Liver (tissue), 9 donors: ENCODE data around the gene CDC5L. TPM values are rescaled to one million over a fixed set of nuclear protein-coding genes. Genes with fewer than 3 reads are reported as not detected.

Source experiments
- DNase-seq: peaks from one replicate; pipeline ENCODE4 v3.0.0-alpha.2; 2017; ENCODE audit warnings: low spot score
- H3K27ac ChIP-seq, 2 donors: one replicate each; pipeline ENCODE4 v1.7.0; 2013; ENCODE audit warnings: inconsistent platforms in 2 of 2, low read length in 2 of 2, control low read depth in 1 of 2, low read depth in 1 of 2, mild to moderate bottlenecking in 1 of 2
- H3K27me3 ChIP-seq, 4 donors: one replicate each; pipeline versions ENCODE4 v1.6.1 to v1.7.0; 2013; ENCODE audit warnings: low read length in 3 of 4, inconsistent platforms in 1 of 4, mild to moderate bottlenecking in 1 of 4, moderate library complexity in 1 of 4; ENCODE audit not compliant: control insufficient read depth in 4 of 4, insufficient read depth in 4 of 4
- H3K36me3 ChIP-seq, 4 donors: one replicate each; pipeline versions ENCODE4 v1.6.1 to v1.7.0; 2013; ENCODE audit warnings: low read length in 3 of 4, mild to moderate bottlenecking in 3 of 4, low read depth in 1 of 4, moderate library complexity in 1 of 4; ENCODE audit not compliant: control insufficient read depth in 4 of 4, insufficient read depth in 3 of 4
- H3K4me1 ChIP-seq, 4 donors: one replicate each; pipeline versions ENCODE4 v1.6.1 to v1.7.0; 2013; ENCODE audit warnings: low read length in 3 of 4, mild to moderate bottlenecking in 3 of 4, moderate library complexity in 1 of 4; ENCODE audit not compliant: control insufficient read depth in 4 of 4, insufficient read depth in 4 of 4
- H3K4me3 ChIP-seq, 3 donors: one replicate each; pipeline versions ENCODE4 v1.6.1 to v1.7.0; 2013; ENCODE audit warnings: low read length in 3 of 3, control low read depth in 1 of 3, low read depth in 1 of 3, mild to moderate bottlenecking in 1 of 3
- H3K9ac ChIP-seq, 2 donors: one replicate each; pipeline ENCODE4 v1.7.0; 2013; ENCODE audit warnings: low read length in 2 of 2, mild to moderate bottlenecking in 2 of 2, moderate library complexity in 2 of 2, control low read depth in 1 of 2, low read depth in 1 of 2
- H3K9me3 ChIP-seq, 4 donors: one replicate each; pipeline versions ENCODE4 v1.6.1 to v1.7.0; 2013; ENCODE audit warnings: low read length in 3 of 4; ENCODE audit not compliant: control insufficient read depth in 4 of 4
- ATF3 ChIP-seq: IDR thresholded peaks from 2 replicates; pipeline ENCODE4 v1.6.1; 2016; ENCODE audit warnings: antibody characterized with exemption
- CTCF ChIP-seq: fragments of 150-350 bp; IDR thresholded peaks from 2 replicates; pipeline ENCODE4 v1.5.1; 2017; ENCODE audit warnings: improper control_type of control experiment, low read depth, low read length; ENCODE audit not compliant: missing input control
- EGR1 ChIP-seq, 2 donors: IDR thresholded peaks; 2 replicates each; pipeline ENCODE4 v1.6.1; 2016 to 2018; ENCODE audit warnings: antibody characterized with exemption in 2 of 2, low read depth in 2 of 2
- FOXA1 ChIP-seq: IDR thresholded peaks from 2 replicates; pipeline ENCODE4 v1.6.1; 2016; ENCODE audit warnings: antibody characterized with exemption
- FOXA2 ChIP-seq: IDR thresholded peaks from 2 replicates; pipeline ENCODE4 v1.6.1; 2016; ENCODE audit warnings: antibody characterized with exemption
- GABPA ChIP-seq, 2 donors: IDR thresholded peaks in 1 of 2; conservative IDR thresholded peaks in 1 of 2; 2 replicates each; pipeline ENCODE4 v1.6.1; 2016; ENCODE audit warnings: antibody characterized with exemption in 2 of 2, mild to moderate bottlenecking in 1 of 2, moderate library complexity in 1 of 2
- HNF4G ChIP-seq: IDR thresholded peaks from 2 replicates; pipeline ENCODE4 v1.6.1; 2016; ENCODE audit warnings: antibody characterized with exemption
- JUND ChIP-seq, 2 donors: IDR thresholded peaks; 2 replicates each; pipeline ENCODE4 v1.6.1; 2016; ENCODE audit warnings: antibody characterized with exemption in 2 of 2
- MAX ChIP-seq: IDR thresholded peaks from 2 replicates; pipeline ENCODE4 v1.6.1; 2016; ENCODE audit warnings: antibody characterized with exemption
- NR2F2 ChIP-seq: IDR thresholded peaks from 2 replicates; pipeline ENCODE4 v1.6.1; 2016; ENCODE audit warnings: antibody characterized with exemption
- RAD21 ChIP-seq, 2 donors: IDR thresholded peaks; 2 replicates each; pipeline ENCODE4 v1.6.1; 2016; ENCODE audit warnings: antibody characterized with exemption in 2 of 2, mild to moderate bottlenecking in 2 of 2
- RXRA ChIP-seq, 2 donors: IDR thresholded peaks; 2 replicates each; pipeline ENCODE4 v1.6.1; 2017 to 2018; ENCODE audit warnings: antibody characterized with exemption in 2 of 2, mild to moderate bottlenecking in 1 of 2
- SP1 ChIP-seq: IDR thresholded peaks from 2 replicates; pipeline ENCODE4 v1.6.1; 2018; ENCODE audit warnings: antibody characterized with exemption, mild to moderate bottlenecking
- TAF1 ChIP-seq: conservative IDR thresholded peaks from 2 replicates; pipeline ENCODE4 v1.6.1; 2016; ENCODE audit warnings: antibody characterized with exemption, mild to moderate bottlenecking
- YY1 ChIP-seq: IDR thresholded peaks from 2 replicates; pipeline ENCODE4 v1.6.1; 2016; ENCODE audit warnings: antibody characterized with exemption, mild to moderate bottlenecking
- ZBTB33 ChIP-seq: IDR thresholded peaks from 2 replicates; pipeline ENCODE4 v1.6.1; 2016; ENCODE audit warnings: antibody characterized with exemption
- WGBS: extraction: QIAGEN DNeasy Blood & Tissue Kit; methylation state at CpG from one replicate; pipeline ENCODE4 v1.1.7; 2013; 5-methylcytosine and 5-hydroxymethylcytosine counted together
- polyA plus RNA-seq, 2 donors: library from polyadenylated mRNA; stranded (reverse) in 1 of 2; unstranded in 1 of 2; fragments of 200-250 nt in 1 of 2; fragments of >200 nt in 1 of 2; fragmentation: Nextera tagmentation in 1 of 2; extraction: Ambion mirVana in 1 of 2; gene quantifications; one replicate each; pipeline versions ENCODE4 v1.2.1 to v1.2.3, GENCODE V29; 2013 to 2015
- total RNA-seq, 2 donors: library from RNA; depleted of rRNA; stranded (reverse); fragments of >200 nt; gene quantifications; one replicate each; pipeline ENCODE4 v1.2.3, GENCODE V29; 2014
- donor health status: healthy.
- donor health status: healthy.
- donor health status: healthy.
- donor health status: healthy.
- donor health status: healthy.

The CDC5L gene
- total and polyA plus RNA-seq, 4 donors, result 5.4 to 12.3 (median 11.0) TPM

- TF ChIP-seq JUND (IDR thresholded peaks at IDR 0.05), result no peak
- TF ChIP-seq TAF1, result no peak
- TF ChIP-seq SP1, result no peak
These were observed 93.5 kb downstream of the CDC5L start (continued) for GRCh38 chr6:44481056-44481455.

- Histone ChIP-seq H3K4me3 (no peak overlapping the region), H3K36me3 (no peaks in the 10 kb centered on the region), H3K4me1 (no peaks in the 10 kb centered on the region), H3K27me3 (no peaks in the 10 kb centered on the region), H3K9me3 (no peaks in the 10 kb centered on the region), H3K9ac (no peak overlapping the region), H3K27ac (no peak overlapping the region)
- no peak for TF ChIP-seq FOXA1
- TF ChIP-seq RAD21 (IDR thresholded peaks at IDR 0.05), result no peak
- no peak for TF ChIP-seq JUND (IDR thresholded peaks at IDR 0.05)
- no peak for DNase-seq
- WGBS, result 93% methylated on average over 9 of the region's 9 CpGs
These were observed 94.3 kb downstream of the CDC5L start for GRCh38 chr6:44481760-44482159.

- Histone ChIP-seq H3K4me3 (no peak overlapping the region), H3K4me1 (no peaks in the 10 kb centered on the region), H3K36me3 (no peaks in the 10 kb centered on the region), H3K9ac (no peak overlapping the region), H3K27me3 (peaks cover 0 to 7% (median 0%) of the 10 kb centered on the region in 4 donors), H3K9me3 (no peaks in the 10 kb centered on the region), H3K27ac (no peak overlapping the region)
- TF ChIP-seq JUND (IDR thresholded peaks at IDR 0.05), result no peak
- no peak for TF ChIP-seq EGR1 (IDR thresholded peaks at IDR 0.05; ENCODE audit: low read depth in 2 of 2)
- TF ChIP-seq RXRA (IDR thresholded peaks at IDR 0.05), result no peak
- no peak for TF ChIP-seq FOXA2
- no peak for TF ChIP-seq HNF4G
- TF ChIP-seq ATF3, result no peak
- TF ChIP-seq NR2F2, result no peak
- no peak for TF ChIP-seq ZBTB33
- no peak for TF ChIP-seq RAD21 (IDR thresholded peaks at IDR 0.05)
- TF ChIP-seq SP1, result no peak
- no peak for TF ChIP-seq CTCF
- no peak for TF ChIP-seq YY1
- TF ChIP-seq MAX, result no peak
- TF ChIP-seq GABPA (IDR thresholded peaks at IDR 0.05 in 1 of 2, conservative IDR thresholded peaks at IDR 0.05 in 1 of 2), result no peak
- WGBS, result 77% methylated on average over 12 of the region's 12 CpGs
- DNase-seq, result no peak
These were observed 98.3 kb downstream of the CDC5L start for GRCh38 chr6:44485601-44486401.
